DMS79 (cell line): ENCODE measurements around the gene STOML1.
"Not testable (repeated sequence)": the region's sequence is repeated elsewhere in the genome, so short reads cannot be mapped to it uniquely, and the experiment has no call there.

Experiments used
- DNase-seq: peaks from one replicate; lab custom pipeline; 2025; lab: John Stamatoyannopoulos, UW

Gene STOML1

GRCh38 chr15:73987250-73987649 lies 4.8 kb downstream of the STOML1 start:
- DNase-seq, result no peak

- DNase-seq, result no peak
Observed at GRCh38 chr15:73986776-73987056, 5.4 kb downstream of the STOML1 start.

- no peak for DNase-seq
Observed at GRCh38 chr15:73986055-73986775, 5.9 kb downstream of the STOML1 start.

- DNase-seq, result no peak
Observed at GRCh38 chr15:73985101-73985873, 6.8 kb downstream of the STOML1 start.

- no peak for DNase-seq
Observed at GRCh38 chr15:73984208-73984979, 7.7 kb downstream of the STOML1 start.

- no peak for DNase-seq
Observed at GRCh38 chr15:73983773-73984172, 8.3 kb downstream of the STOML1 start.

GRCh38 chr15:73983211-73983727 lies 8.8 kb downstream of the STOML1 start:
- peak; percentile 75 for DNase-seq

- peak; percentile 69 for DNase-seq
Observed at GRCh38 chr15:73982222-73982962, 9.7 kb downstream of the STOML1 start.

GRCh38 chr15:73981761-73982221 lies 10.3 kb downstream of the STOML1 start:
- DNase-seq, result no peak

GRCh38 chr15:73979636-73980035 lies 12.5 kb downstream of the STOML1 start:
- no peak for DNase-seq

- no peak for DNase-seq
Observed at GRCh38 chr15:73978896-73979295, 13.2 kb downstream of the STOML1 start.

GRCh38 chr15:73975440-73976125 lies 16.5 kb downstream of the STOML1 start:
- peak; percentile 3 for DNase-seq

GRCh38 chr15:73973683-73974200 lies 18.4 kb downstream of the STOML1 start:
- not testable (repeated sequence) for DNase-seq

- peak; percentile 22 for DNase-seq
Observed at GRCh38 chr15:73972984-73973682, 19.0 kb downstream of the STOML1 start.

- DNase-seq, result no peak
Observed at GRCh38 chr15:73969151-73969759, 22.8 kb downstream of the STOML1 start.

GRCh38 chr15:73968461-73968860 lies 23.6 kb downstream of the STOML1 start:
- DNase-seq, result no peak

- no peak for DNase-seq
Observed at GRCh38 chr15:73965758-73966113, 26.4 kb downstream of the STOML1 start.

GRCh38 chr15:73965094-73965757 lies 26.9 kb downstream of the STOML1 start:
- no peak for DNase-seq

GRCh38 chr15:73964736-73965093 lies 27.4 kb downstream of the STOML1 start:
- DNase-seq, result peak; percentile 0

- DNase-seq, result no peak
Observed at GRCh38 chr15:73962433-73962832, 29.7 kb downstream of the STOML1 start.
